Activated naive CD8-positive, alpha-beta T cell treated with anti-CD3 and anti-CD28 coated beads, Interleukin-2, amount 50 U/mL, for 24 hours (primary cell): Measurements from ENCODE around the gene SMIM5.
A peak's percentile ranks its signal among the peaks of the same experiment; 100 is the strongest.

ENCODE experiments used
- ATAC-seq: fragments of 150-1000 bp; cut with Tn5 transposase; one replicate; pipeline ENCODE4 v1.10.0; 2021
- DNase-seq: peaks from one replicate; pipeline ENCODE4 v3.0.0; 2021
- H3K27ac Mint-ChIP-seq: one replicate; pipeline ENCODE4 v1.8.0; 2021; ENCODE audit warnings: mild to moderate bottlenecking, mixed read lengths
- H3K27me3 Mint-ChIP-seq: one replicate; pipeline ENCODE4 v1.8.0; 2021; ENCODE audit warnings: mixed read lengths
- H3K36me3 Mint-ChIP-seq: one replicate; pipeline ENCODE4 v1.8.0; 2021; ENCODE audit warnings: low read depth, mixed read lengths
- H3K4me1 Mint-ChIP-seq: one replicate; pipeline ENCODE4 v1.8.0; 2021; ENCODE audit warnings: mixed read lengths
- H3K4me3 Mint-ChIP-seq: one replicate; pipeline ENCODE4 v1.8.0; 2021; ENCODE audit warnings: mild to moderate bottlenecking, moderate library complexity, mixed read lengths
- H3K9me3 Mint-ChIP-seq: one replicate; pipeline ENCODE4 v1.8.0; 2021; ENCODE audit warnings: mixed read lengths

Gene SMIM5

GRCh38 chr17:75638893-75639292 is 5.7 kb downstream of the SMIM5 start:
- peaks cover 1% of the 10 kb centered on the region for H3K4me1 Mint-ChIP-seq
- H3K9me3 Mint-ChIP-seq = no peaks in the 10 kb centered on the region
- H3K27me3 Mint-ChIP-seq = no peaks in the 10 kb centered on the region
- ATAC-seq (no peak), DNase-seq (no peak)
- H3K4me3 Mint-ChIP-seq = no peak overlapping the region
- H3K36me3 Mint-ChIP-seq = no peaks in the 10 kb centered on the region
- no peak overlapping the region for H3K27ac Mint-ChIP-seq

- no peaks in the 10 kb centered on the region for H3K9me3 Mint-ChIP-seq
- no peak for ATAC-seq
- H3K27ac Mint-ChIP-seq = no peak overlapping the region
- H3K36me3 Mint-ChIP-seq = no peaks in the 10 kb centered on the region
- DNase-seq = no peak
- H3K4me3 Mint-ChIP-seq = no peak overlapping the region
- H3K4me1 Mint-ChIP-seq = no peaks in the 10 kb centered on the region
- H3K27me3 Mint-ChIP-seq = no peaks in the 10 kb centered on the region
Measured at GRCh38 chr17:75639327-75639726, 6.1 kb downstream of the SMIM5 start.

GRCh38 chr17:75639771-75640555 is 6.7 kb downstream of the SMIM5 start:
- Mint-ChIP-seq H3K4me3 (no peak overlapping the region), H3K27ac (no peak overlapping the region), H3K9me3 (no peaks in the 10 kb centered on the region), H3K4me1 (no peaks in the 10 kb centered on the region), H3K27me3 (no peaks in the 10 kb centered on the region), H3K36me3 (no peaks in the 10 kb centered on the region)
- DNase-seq (no peak), ATAC-seq (no peak)

GRCh38 chr17:75640556-75641119 is 7.4 kb downstream of the SMIM5 start:
- H3K4me1 Mint-ChIP-seq = peaks cover 4% of the 10 kb centered on the region
- DNase-seq = no peak
- no peak overlapping the region for H3K4me3 Mint-ChIP-seq
- H3K36me3 Mint-ChIP-seq = no peaks in the 10 kb centered on the region
- no peaks in the 10 kb centered on the region for H3K9me3 Mint-ChIP-seq
- ATAC-seq = no peak
- no peak overlapping the region for H3K27ac Mint-ChIP-seq
- no peaks in the 10 kb centered on the region for H3K27me3 Mint-ChIP-seq

GRCh38 chr17:75641343-75641742 is 8.1 kb downstream of the SMIM5 start:
- Mint-ChIP-seq H3K4me1 (peaks cover 9% of the 10 kb centered on the region), H3K27ac (no peak overlapping the region), H3K36me3 (no peaks in the 10 kb centered on the region), H3K27me3 (no peaks in the 10 kb centered on the region), H3K9me3 (no peaks in the 10 kb centered on the region), H3K4me3 (no peak overlapping the region)
- no peak for DNase-seq
- no peak for ATAC-seq

GRCh38 chr17:75642182-75642783 is 9.0 kb downstream of the SMIM5 start:
- Mint-ChIP-seq H3K4me1 (peaks cover 9% of the 10 kb centered on the region), H3K36me3 (no peaks in the 10 kb centered on the region), H3K27ac (no peak overlapping the region), H3K4me3 (no peak overlapping the region), H3K9me3 (no peaks in the 10 kb centered on the region), H3K27me3 (no peaks in the 10 kb centered on the region)
- ATAC-seq = no peak
- no peak for DNase-seq

GRCh38 chr17:75642784-75643642 is 9.8 kb downstream of the SMIM5 start:
- H3K27ac Mint-ChIP-seq = no peak overlapping the region
- no peak overlapping the region for H3K4me3 Mint-ChIP-seq
- H3K27me3 Mint-ChIP-seq = no peaks in the 10 kb centered on the region
- ATAC-seq (no peak), DNase-seq (no peak)
- no peaks in the 10 kb centered on the region for H3K9me3 Mint-ChIP-seq
- no peaks in the 10 kb centered on the region for H3K36me3 Mint-ChIP-seq
- H3K4me1 Mint-ChIP-seq = peaks cover 9% of the 10 kb centered on the region

GRCh38 chr17:75643643-75644017 is 10.4 kb downstream of the SMIM5 start:
- ATAC-seq = no peak
- H3K4me1 Mint-ChIP-seq = peaks cover 9% of the 10 kb centered on the region
- H3K4me3 Mint-ChIP-seq = no peak overlapping the region
- no peak overlapping the region for H3K27ac Mint-ChIP-seq
- no peaks in the 10 kb centered on the region for H3K27me3 Mint-ChIP-seq
- H3K9me3 Mint-ChIP-seq = no peaks in the 10 kb centered on the region
- H3K36me3 Mint-ChIP-seq = no peaks in the 10 kb centered on the region
- no peak for DNase-seq

- H3K27ac Mint-ChIP-seq = no peak overlapping the region
- H3K36me3 Mint-ChIP-seq = peaks cover 5% of the 10 kb centered on the region
- no peaks in the 10 kb centered on the region for H3K27me3 Mint-ChIP-seq
- no peak overlapping the region for H3K4me3 Mint-ChIP-seq
- DNase-seq (no peak), ATAC-seq (no peak)
- H3K4me1 Mint-ChIP-seq = peaks cover 9% of the 10 kb centered on the region
- no peaks in the 10 kb centered on the region for H3K9me3 Mint-ChIP-seq
Measured at GRCh38 chr17:75645501-75645888, 12.3 kb downstream of the SMIM5 start.

- DNase-seq = peak; percentile 8
- Mint-ChIP-seq H3K4me1 (peaks cover 9% of the 10 kb centered on the region), H3K4me3 (no peak overlapping the region), H3K9me3 (no peaks in the 10 kb centered on the region), H3K27me3 (no peaks in the 10 kb centered on the region), H3K36me3 (peaks cover 5% of the 10 kb centered on the region), H3K27ac (peak overlapping the region; percentile 62)
- peak; percentile 72 for ATAC-seq
Measured at GRCh38 chr17:75645889-75646637, 12.8 kb downstream of the SMIM5 start.

GRCh38 chr17:75646638-75646992 is 13.4 kb downstream of the SMIM5 start:
- no peak overlapping the region for H3K27ac Mint-ChIP-seq
- H3K36me3 Mint-ChIP-seq = peaks cover 5% of the 10 kb centered on the region
- H3K27me3 Mint-ChIP-seq = no peaks in the 10 kb centered on the region
- ATAC-seq (no peak), DNase-seq (no peak)
- H3K4me3 Mint-ChIP-seq = no peak overlapping the region
- H3K4me1 Mint-ChIP-seq = peaks cover 9% of the 10 kb centered on the region
- H3K9me3 Mint-ChIP-seq = no peaks in the 10 kb centered on the region

- H3K36me3 Mint-ChIP-seq = peaks cover 5% of the 10 kb centered on the region
- DNase-seq (no peak), ATAC-seq (no peak)
- no peaks in the 10 kb centered on the region for H3K27me3 Mint-ChIP-seq
- H3K9me3 Mint-ChIP-seq = no peaks in the 10 kb centered on the region
- peaks cover 9% of the 10 kb centered on the region for H3K4me1 Mint-ChIP-seq
- H3K27ac Mint-ChIP-seq = no peak overlapping the region
- no peak overlapping the region for H3K4me3 Mint-ChIP-seq
Measured at GRCh38 chr17:75647061-75647460, 13.8 kb downstream of the SMIM5 start.

- no peak overlapping the region for H3K4me3 Mint-ChIP-seq
- no peak for ATAC-seq
- H3K4me1 Mint-ChIP-seq = peaks cover 11% of the 10 kb centered on the region
- no peak for DNase-seq
- no peaks in the 10 kb centered on the region for H3K27me3 Mint-ChIP-seq
- peaks cover 5% of the 10 kb centered on the region for H3K36me3 Mint-ChIP-seq
- no peaks in the 10 kb centered on the region for H3K9me3 Mint-ChIP-seq
- H3K27ac Mint-ChIP-seq = no peak overlapping the region
Measured at GRCh38 chr17:75647921-75648320, 14.7 kb downstream of the SMIM5 start.

- Mint-ChIP-seq H3K27ac (no peak overlapping the region), H3K27me3 (no peaks in the 10 kb centered on the region), H3K9me3 (no peaks in the 10 kb centered on the region), H3K4me1 (peaks cover 14% of the 10 kb centered on the region), H3K4me3 (no peak overlapping the region), H3K36me3 (peaks cover 5% of the 10 kb centered on the region)
- DNase-seq = no peak
- ATAC-seq = no peak
Measured at GRCh38 chr17:75649687-75650086, 16.5 kb downstream of the SMIM5 start.
